ENCODE data around the gene PRPF4.
"Not testable (repeated sequence)": the region's sequence is repeated elsewhere in the genome, so short reads cannot be mapped to it uniquely, and the experiment has no call there.

Gene PRPF4

GRCh38 chr9:113269355-113269754, 6.1 kb upstream of the PRPF4 start:
- no peak for DNase-seq

DNA sequence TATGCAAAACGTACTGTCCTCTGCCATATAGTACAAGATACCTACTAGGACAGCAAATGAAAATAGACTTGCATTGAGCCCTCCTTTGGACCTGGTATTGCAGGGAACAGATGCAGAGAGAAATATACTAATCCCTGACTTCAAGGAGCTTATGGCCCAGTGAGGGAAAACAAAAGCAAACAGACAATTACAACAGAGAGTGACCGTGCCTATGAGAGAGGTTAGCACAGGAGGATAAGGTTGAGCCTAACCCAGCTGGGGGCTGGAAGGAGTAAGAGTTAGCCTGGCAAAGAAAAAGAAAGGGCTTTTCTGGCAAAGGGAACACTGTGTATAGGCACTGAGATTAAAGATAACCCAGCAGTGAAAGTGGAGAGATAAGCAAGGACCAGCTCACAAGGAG, 5.6 kb upstream of the PRPF4 start:
- no peak for DNase-seq

DNA sequence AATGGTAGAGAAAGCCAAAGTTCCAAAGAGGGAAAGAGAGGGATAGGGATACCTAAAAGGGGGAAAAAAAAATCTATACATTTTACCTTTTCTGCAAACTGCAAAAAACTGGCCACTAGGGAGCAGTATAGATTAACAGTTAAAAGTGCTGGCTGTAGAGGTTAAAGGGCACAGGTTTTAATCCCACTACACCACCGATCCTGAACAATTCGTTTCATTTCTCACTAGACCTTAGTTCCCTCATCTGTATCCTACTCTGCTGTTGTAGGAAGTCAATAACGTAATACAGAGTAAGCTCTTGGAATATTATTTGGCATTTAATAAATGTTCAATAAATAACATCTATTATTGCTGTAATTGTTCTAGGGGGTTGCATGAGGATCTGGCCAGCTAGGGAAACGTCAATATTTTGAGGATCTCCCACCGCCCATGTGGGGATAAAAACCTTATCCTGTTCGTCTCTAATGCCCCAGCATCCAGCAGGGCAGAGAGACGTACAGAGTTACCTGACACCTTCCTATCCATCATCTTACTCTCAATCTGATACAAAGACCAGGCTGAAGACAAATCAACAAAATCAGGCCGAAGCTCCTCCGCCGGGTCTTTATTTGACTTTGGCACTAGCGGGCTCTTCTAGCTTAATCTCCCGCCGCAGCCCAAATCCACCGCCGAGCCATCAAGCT, 843 bp upstream of the PRPF4 start:
- peak; percentile 50 for DNase-seq

DNA sequence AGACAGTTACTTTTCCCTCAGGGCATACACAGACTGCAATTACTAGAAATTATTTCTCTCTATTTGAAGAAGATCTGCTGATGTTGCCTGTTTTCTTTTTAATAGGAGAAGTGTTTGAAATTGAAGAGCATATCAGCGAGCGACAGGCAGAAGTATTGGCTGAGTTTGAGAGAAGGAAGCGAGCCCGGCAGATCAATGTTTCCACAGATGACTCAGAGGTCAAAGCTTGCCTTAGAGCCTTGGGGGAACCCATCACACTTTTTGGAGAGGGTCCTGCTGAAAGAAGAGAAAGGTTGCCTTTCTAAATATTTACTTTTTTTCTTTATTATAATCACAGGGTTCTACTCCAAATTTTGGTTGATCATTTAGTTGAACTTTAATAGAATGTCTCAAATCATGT, 3.4 kb downstream of the PRPF4 start:
- no peak for DNase-seq

DNA sequence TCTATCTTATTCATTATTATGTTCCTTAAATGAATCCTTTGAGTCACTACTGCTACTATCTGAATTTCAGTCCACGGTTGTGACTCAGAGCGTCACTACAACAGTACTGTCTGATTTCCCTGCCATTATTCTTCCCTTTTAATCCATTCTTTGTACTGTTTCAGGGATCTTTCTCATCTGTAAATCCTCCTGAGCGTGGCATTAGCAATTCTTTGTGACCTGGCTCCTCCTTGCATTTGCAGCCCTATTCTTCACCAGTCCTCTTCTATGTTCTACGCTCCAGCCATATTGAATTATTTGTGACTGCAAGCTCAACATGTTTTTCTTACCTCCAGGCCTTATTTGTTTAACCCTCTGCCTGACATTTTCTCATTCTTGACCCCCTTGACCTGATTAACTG, 5.9 kb downstream of the PRPF4 start:
- DNase-seq = no peak

DNA sequence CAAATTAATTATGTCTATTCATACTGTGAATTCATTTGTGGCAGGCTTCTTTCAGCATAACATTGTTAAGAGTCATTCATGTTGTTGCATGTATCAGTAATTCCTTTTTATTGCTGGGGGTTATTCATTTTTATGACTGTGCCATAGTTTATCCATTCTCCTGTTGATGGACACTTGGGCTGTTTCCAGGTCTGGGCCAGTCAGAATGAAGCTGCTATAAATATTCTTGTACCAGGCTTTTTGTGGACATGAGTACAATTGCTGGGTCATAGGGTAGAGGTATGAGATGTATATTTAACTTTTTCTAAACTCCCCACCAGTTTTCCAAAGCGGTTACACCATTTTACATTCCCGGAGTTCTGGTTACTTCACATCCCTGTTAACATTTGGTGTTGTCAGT, 13.6 kb downstream of the PRPF4 start:
- DNase-seq = no peak

GRCh38 chr9:113290052-113290607, 14.7 kb downstream of the PRPF4 start:
- no peak for DNase-seq

GRCh38 chr9:113293285-113293878, 17.9 kb downstream of the PRPF4 start:
- DNase-seq = no peak

- not testable (repeated sequence) for DNase-seq
These were observed 20.8 kb downstream of the PRPF4 start for GRCh38 chr9:113296247-113296646.

- DNase-seq = no peak
These were observed 21.5 kb downstream of the PRPF4 start for GRCh38 chr9:113296796-113297558.

DNA sequence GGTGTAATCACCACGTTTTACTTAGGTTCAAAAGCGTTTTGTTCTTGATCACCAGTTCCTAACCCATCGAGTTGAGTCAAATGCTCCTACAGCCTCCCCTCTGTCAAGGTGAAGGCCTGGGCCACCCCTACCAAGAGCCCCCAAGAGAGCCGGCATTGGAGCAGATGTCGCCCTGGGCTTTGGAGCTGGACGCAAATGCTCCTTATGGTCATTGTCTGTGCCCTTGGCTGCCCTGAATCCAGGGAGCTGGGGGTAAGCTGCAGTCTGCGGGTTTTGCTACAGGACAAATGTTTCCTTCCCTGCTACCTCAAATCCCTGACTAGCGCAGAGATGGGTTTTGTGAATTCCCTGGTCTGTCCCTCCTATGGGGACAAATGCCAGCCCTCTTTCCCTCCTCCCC, 22.9 kb downstream of the PRPF4 start:
- DNase-seq = no peak

DNA sequence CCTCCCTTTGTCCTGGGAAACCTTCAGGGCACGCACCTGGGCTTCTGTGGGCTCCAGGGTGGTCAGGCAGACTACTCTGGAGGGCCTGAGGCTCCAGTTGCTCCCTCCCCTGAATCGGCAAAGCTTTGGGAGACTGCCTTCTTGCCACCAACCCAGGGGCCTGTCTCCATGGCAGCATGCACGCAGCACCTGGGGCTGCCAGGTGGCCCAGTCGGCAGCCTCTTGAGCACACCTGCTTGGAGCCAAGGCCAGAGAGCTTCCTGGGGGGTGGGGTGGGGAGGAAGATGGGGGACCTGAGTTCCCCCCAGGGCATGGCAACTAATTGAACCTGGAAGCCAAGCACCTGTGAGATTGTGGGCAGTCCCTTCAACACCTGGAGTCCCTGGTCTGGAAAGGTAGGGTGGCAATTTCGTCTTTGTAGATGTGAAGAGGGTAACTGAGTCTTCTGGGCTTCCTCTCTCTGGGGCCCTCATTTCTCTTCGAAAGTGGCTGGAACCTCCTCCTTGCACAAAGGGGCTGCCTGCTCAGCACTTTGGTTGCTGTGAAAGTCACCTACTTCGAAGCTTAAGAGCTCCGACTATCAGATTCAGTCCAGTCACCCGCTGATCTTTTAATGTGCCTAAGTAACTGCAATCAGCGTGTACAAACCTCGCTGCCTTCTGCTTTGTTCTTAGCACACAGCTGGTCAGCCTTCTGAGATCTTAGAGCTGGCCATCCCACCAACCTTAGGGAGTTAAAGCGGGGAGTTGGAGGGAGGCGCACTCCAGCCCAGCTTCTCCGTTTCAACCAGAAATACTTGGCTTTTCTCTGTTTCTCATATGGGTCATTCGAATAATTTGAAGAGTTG, 23.7 kb downstream of the PRPF4 start:
- DNase-seq = peak; percentile 89

DNA sequence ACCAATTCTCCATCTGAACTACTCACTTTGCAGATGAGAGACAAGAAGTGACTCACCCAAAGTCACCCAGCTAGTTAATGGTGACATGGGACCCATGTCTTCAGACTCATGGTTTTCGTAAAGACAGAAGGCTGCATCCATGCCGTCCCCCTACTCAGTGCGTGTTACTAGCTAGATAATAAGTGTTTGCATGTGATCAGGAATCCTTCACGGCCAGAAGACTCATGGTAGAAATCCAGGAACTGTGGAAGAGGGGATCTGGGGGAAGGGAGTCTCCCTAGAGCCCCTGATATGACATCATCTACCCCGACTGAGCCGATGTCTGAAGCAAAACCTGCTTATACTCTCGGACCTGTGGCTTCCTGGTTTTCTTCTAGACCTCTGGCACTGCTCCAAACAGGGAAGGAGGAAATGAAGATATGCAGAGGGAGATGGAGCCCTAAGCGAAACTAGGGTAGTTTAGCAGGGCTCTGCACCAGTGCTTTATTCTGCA, 24.4 kb downstream of the PRPF4 start:
- peak; percentile 69 for DNase-seq

DNA sequence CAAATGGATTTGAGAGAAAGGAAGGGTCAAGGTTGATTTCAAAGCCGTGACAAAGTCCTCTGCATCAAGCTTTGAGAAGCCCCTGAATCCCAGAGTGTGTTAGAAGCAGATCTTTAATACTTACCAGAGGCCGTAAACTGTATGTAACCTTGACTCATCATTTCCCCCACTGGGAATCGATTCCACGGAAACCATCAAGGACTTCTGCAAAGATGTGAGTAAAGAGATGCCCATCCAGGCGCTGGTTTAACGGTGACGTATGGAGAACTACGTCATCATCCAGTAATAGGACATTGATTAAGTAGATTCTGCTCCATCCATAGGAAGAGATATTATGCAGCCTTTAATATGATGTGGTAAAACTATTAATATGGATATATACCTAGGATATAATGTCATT, 26.1 kb downstream of the PRPF4 start:
- DNase-seq = no peak

- no peak for DNase-seq
These were observed 27.4 kb downstream of the PRPF4 start, which contains the start of gene RNF183 for GRCh38 chr9:113302792-113303418. Gene RNF183 (minus strand): TSS chr9:113303376. CDS start chr9:113298184, 5,192 bp downstream.

DNA sequence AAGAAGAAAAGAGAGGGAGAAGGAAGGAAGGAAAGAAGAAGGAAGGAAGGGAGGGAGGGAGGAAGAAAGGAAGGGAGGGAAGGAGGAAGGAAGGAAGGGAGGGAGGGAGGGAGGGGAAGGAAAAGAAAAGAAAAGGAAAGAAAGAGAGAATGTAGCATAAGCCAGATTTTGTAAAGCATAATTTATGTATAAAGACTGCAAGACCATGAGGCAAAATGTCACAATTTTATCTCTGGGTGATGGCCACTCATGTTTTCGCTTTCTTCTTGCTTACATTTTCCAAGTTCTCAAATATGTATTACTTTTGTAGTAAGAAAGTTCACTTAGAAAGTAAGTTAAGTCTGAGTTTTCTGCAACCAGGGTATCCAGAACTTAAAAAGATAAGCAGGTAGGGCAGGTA, 31.1 kb downstream of the PRPF4 start:
- DNase-seq = no peak

- DNase-seq = no peak
These were observed 32.0 kb downstream of the PRPF4 start for GRCh38 chr9:113307396-113307975.

DNA sequence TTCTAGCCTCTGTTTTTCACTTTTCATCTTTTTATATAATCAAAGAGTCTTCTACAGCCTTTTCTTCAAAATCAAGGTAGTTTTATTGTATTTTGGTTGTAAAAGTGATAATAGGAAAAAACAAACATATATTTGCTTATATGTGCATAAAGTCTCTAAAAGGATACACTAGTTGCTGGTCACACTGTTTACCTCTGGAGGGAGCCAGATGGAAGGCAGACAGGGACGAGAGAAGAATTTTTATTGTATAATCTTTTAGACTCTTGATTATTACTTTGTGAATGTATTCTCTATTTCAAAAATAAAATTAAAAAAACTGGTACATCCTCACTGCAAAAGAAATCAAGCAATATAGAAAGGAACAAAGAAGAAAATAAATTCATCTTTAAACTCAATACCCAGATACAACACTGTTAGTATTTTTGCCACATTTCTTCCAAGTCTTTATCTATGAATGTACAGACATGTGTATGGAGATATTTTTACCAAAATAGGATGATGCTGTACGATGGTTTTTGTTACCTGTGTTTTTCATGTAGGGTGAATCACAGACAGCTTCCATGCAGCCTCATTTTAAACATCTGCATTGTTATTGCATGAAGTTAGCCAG, 33.9 kb downstream of the PRPF4 start:
- no peak for DNase-seq

- DNase-seq = no peak
These were observed 35.1 kb downstream of the PRPF4 start for GRCh38 chr9:113310538-113310937.

DNA sequence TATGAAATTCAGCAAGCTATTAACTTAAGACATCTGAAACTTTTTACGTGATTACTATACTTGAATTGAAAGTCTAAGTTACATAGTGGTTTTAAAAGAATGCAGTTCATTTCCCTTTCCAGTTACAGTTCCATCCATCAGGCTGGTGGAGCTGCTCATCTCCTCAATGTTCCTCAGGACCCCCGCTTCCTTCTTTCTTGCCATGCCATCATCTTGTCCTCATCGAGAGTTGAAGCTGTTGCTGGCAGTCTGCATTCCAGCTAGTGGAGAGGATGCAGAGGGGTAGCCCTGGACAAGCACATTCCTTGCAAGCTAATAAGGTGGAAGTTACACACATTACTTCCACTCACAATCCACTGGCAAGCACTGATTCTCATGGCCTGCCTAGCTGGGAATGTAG, 36.5 kb downstream of the PRPF4 start:
- no peak for DNase-seq

GRCh38 chr9:113313261-113313660, 37.8 kb downstream of the PRPF4 start:
- DNase-seq = no peak
